ENCODE measurements around the gene RTKN2.
A peak's percentile ranks its signal among the peaks of the same experiment; 100 is the strongest.

The RTKN2 gene

GRCh38 chr10:62163024-62163423 lies 105.6 kb downstream of the RTKN2 start:
- Mint-ChIP-seq H3K36me3 (ENCODE audit: low read depth) (no peaks in the 10 kb centered on the region), H3K4me1 (peaks cover 15% of the 10 kb centered on the region), H3K4me3 (no peak overlapping the region), H3K9me3 (no peaks in the 10 kb centered on the region), H3K27ac (no peak overlapping the region), H3K27me3 (ENCODE audit: low read depth, poor library complexity) (peaks cover 4% of the 10 kb centered on the region)
- no peak for DNase-seq
- TF ChIP-seq CTCF (IDR thresholded peaks at IDR 0.05) = no peak

GRCh38 chr10:62162261-62162981 lies 106.2 kb downstream of the RTKN2 start:
- Mint-ChIP-seq H3K4me1 (peaks cover 15% of the 10 kb centered on the region), H3K27ac (peak overlapping the region; percentile 46), H3K27me3 (ENCODE audit: low read depth, poor library complexity) (peaks cover 4% of the 10 kb centered on the region), H3K36me3 (ENCODE audit: low read depth) (no peaks in the 10 kb centered on the region), H3K9me3 (no peaks in the 10 kb centered on the region), H3K4me3 (no peak overlapping the region)
- DNase-seq = no peak
- no peak for TF ChIP-seq CTCF (IDR thresholded peaks at IDR 0.05)

- Mint-ChIP-seq H3K27me3 (ENCODE audit: low read depth, poor library complexity) (peaks cover 4% of the 10 kb centered on the region), H3K9me3 (peaks cover 5% of the 10 kb centered on the region), H3K36me3 (ENCODE audit: low read depth) (no peaks in the 10 kb centered on the region), H3K27ac (no peak overlapping the region), H3K4me3 (no peak overlapping the region), H3K4me1 (peaks cover 23% of the 10 kb centered on the region)
- TF ChIP-seq CTCF (IDR thresholded peaks at IDR 0.05) = no peak
- DNase-seq = no peak
Measured at GRCh38 chr10:62159351-62159750, 109.3 kb downstream of the RTKN2 start.

GRCh38 chr10:62157601-62158000 lies 111.0 kb downstream of the RTKN2 start:
- H3K4me1 Mint-ChIP-seq = peaks cover 22% of the 10 kb centered on the region
- no peak for DNase-seq
- TF ChIP-seq CTCF (IDR thresholded peaks at IDR 0.05) = no peak
- no peak overlapping the region for H3K4me3 Mint-ChIP-seq
- H3K27ac Mint-ChIP-seq = no peak overlapping the region
- peaks cover 5% of the 10 kb centered on the region for H3K9me3 Mint-ChIP-seq
- H3K36me3 Mint-ChIP-seq (ENCODE audit: low read depth) = no peaks in the 10 kb centered on the region
- H3K27me3 Mint-ChIP-seq (ENCODE audit: low read depth, poor library complexity) = peaks cover 4% of the 10 kb centered on the region

GRCh38 chr10:62155054-62155680 lies 113.5 kb downstream of the RTKN2 start:
- no peak for DNase-seq
- peaks cover 20% of the 10 kb centered on the region for H3K9me3 Mint-ChIP-seq
- TF ChIP-seq CTCF (IDR thresholded peaks at IDR 0.05) = no peak
- H3K36me3 Mint-ChIP-seq (ENCODE audit: low read depth) = no peaks in the 10 kb centered on the region
- peaks cover 19% of the 10 kb centered on the region for H3K4me1 Mint-ChIP-seq
- H3K27ac Mint-ChIP-seq = no peak overlapping the region
- H3K4me3 Mint-ChIP-seq = no peak overlapping the region
- peaks cover 4% of the 10 kb centered on the region for H3K27me3 Mint-ChIP-seq (ENCODE audit: low read depth, poor library complexity)

GRCh38 chr10:62154231-62154630 lies 114.4 kb downstream of the RTKN2 start:
- Mint-ChIP-seq H3K27me3 (ENCODE audit: low read depth, poor library complexity) (peaks cover 4% of the 10 kb centered on the region), H3K27ac (no peak overlapping the region), H3K36me3 (ENCODE audit: low read depth) (no peaks in the 10 kb centered on the region), H3K9me3 (peaks cover 20% of the 10 kb centered on the region), H3K4me1 (peaks cover 19% of the 10 kb centered on the region), H3K4me3 (no peak overlapping the region)
- no peak for TF ChIP-seq CTCF (IDR thresholded peaks at IDR 0.05)
- DNase-seq = no peak
